Fibroblast of lung (primary cell): ENCODE data around the gene TMED4. TPM values are rescaled to one million over a fixed set of nuclear protein-coding genes. Genes with fewer than 3 reads are reported as not detected.

Experiments
- DNase-seq, 2 donors: peaks; one replicate each; pipeline versions ENCODE4 v3.0.0 to v3.0.0-alpha.2; 2010; ENCODE audit warnings: low read depth in 2 of 2
- H2AFZ ChIP-seq: 2 replicates; pipeline ENCODE4 v1.5.1; 2012; ENCODE audit warnings: low read length, control low read depth, inconsistent platforms
- H3K27ac ChIP-seq: 2 replicates; pipeline ENCODE4 v1.5.1; 2011; ENCODE audit warnings: low read length, control low read depth; ENCODE audit not compliant: insufficient read depth
- H3K27me3 ChIP-seq: 2 replicates; pipeline ENCODE4 v1.5.1; 2011; ENCODE audit warnings: mild to moderate bottlenecking, low read length; ENCODE audit not compliant: control insufficient read depth, insufficient read depth
- H3K36me3 ChIP-seq: 2 replicates; pipeline ENCODE4 v1.5.1; 2011; ENCODE audit warnings: low read length; ENCODE audit not compliant: control insufficient read depth, insufficient read depth
- H3K4me1 ChIP-seq: 2 replicates; pipeline ENCODE4 v1.5.1; 2011; ENCODE audit warnings: low read length; ENCODE audit not compliant: control insufficient read depth, insufficient read depth; ENCODE audit errors: extremely low read depth
- H3K4me2 ChIP-seq: 2 replicates; pipeline ENCODE4 v1.5.1; 2011; ENCODE audit warnings: low read length, control low read depth; ENCODE audit not compliant: insufficient read depth; ENCODE audit errors: extremely low read depth
- H3K4me3 ChIP-seq, 4 experiments: fragments of 200-600 bp in 1 of 4; sonication (generic) in 1 of 4; replicated peaks in 1 of 4; 2 replicates each; pipeline ENCODE4 v1.5.1; 2011 to 2016; ENCODE audit warnings: low read length in 4 of 4, low read depth in 3 of 4, mild to moderate bottlenecking in 3 of 4, control low read depth in 2 of 4, inconsistent platforms in 1 of 4, mixed read lengths in 1 of 4; ENCODE audit not compliant: insufficient read depth in 1 of 4; ENCODE audit errors: control extremely low read depth in 1 of 4
- H3K79me2 ChIP-seq: 2 replicates; pipeline ENCODE4 v1.5.1; 2012; ENCODE audit warnings: mild to moderate bottlenecking, low read length, inconsistent platforms; ENCODE audit not compliant: control insufficient read depth, insufficient read depth
- H3K9ac ChIP-seq: 2 replicates; pipeline ENCODE4 v1.5.1; 2011; ENCODE audit warnings: mild to moderate bottlenecking, low read length, control low read depth; ENCODE audit not compliant: insufficient read depth
- H3K9me3 ChIP-seq: 2 replicates; pipeline ENCODE4 v1.5.1; 2012; ENCODE audit warnings: low read depth, low read length; ENCODE audit not compliant: control insufficient read depth, insufficient read depth
- H4K20me1 ChIP-seq: 2 replicates; pipeline ENCODE4 v1.5.1; 2011; ENCODE audit warnings: low read length; ENCODE audit not compliant: control insufficient read depth, insufficient read depth; ENCODE audit errors: extremely low read depth
- CTCF ChIP-seq, 2 donors: IDR thresholded peaks in 1 of 2; conservative IDR thresholded peaks in 1 of 2; 1 replicate in 1 of 2; 2 replicates in 1 of 2; pipeline ENCODE4 v1.5.1; 2011 to 2012; ENCODE audit warnings: low read length in 2 of 2, control low read depth in 1 of 2, inconsistent platforms in 1 of 2, low read depth in 1 of 2, mild to moderate bottlenecking in 1 of 2
- EZH2 ChIP-seq: IDR thresholded peaks from 2 replicates; pipeline ENCODE4 v1.5.1; 2012; ENCODE audit warnings: low read length, control low read depth, mild to moderate bottlenecking; ENCODE audit errors: missing control alignments
- polyA plus RNA-seq, 2 donors: library from polyadenylated mRNA; depleted of rRNA in 1 of 2; stranded (reverse) in 1 of 2; unstranded in 1 of 2; fragments of >200 nt; gene quantifications; 2 replicates each; pipeline ENCODE4 v1.2.1, GENCODE V29; 2011 to 2012; ENCODE audit warnings: missing spikeins in 1 of 2
- total RNA-seq: library from RNA; depleted of rRNA; stranded (reverse); fragments of >200 nt; gene quantifications from 2 replicates; pipeline ENCODE4 v1.2.1, GENCODE V29; 2014

TMED4 gene
- total and polyA plus RNA-seq, 2 donors (not counting 1 experiment from before 2014, with no cell fraction given): 74.5 to 101 TPM

GRCh38 chr7:44624318-44624717, 42.3 kb upstream of the TMED4 start:
- Histone ChIP-seq H3K79me2 (peaks cover 46% of the 10 kb centered on the region), H3K9me3 (no peaks in the 10 kb centered on the region), H3K9ac (no peak overlapping the region), H3K27ac (no peak overlapping the region), H3K4me2 (no peak overlapping the region), H3K4me1 (peaks cover 6% of the 10 kb centered on the region), H3K36me3 (peaks cover 13% of the 10 kb centered on the region), H2AFZ (no peak overlapping the region), H4K20me1 (no peaks in the 10 kb centered on the region), H3K27me3 (no peaks in the 10 kb centered on the region), H3K4me3 (no peak overlapping the region)
- DNase-seq: no peak
- TF ChIP-seq EZH2 (no peak), CTCF (conservative IDR thresholded peaks at IDR 0.05 in 1 of 2, IDR thresholded peaks at IDR 0.05 in 1 of 2; ENCODE audit: low read depth in 1 of 2, low read length in 2 of 2) (no peak)

GRCh38 chr7:44622342-44623151, 40.5 kb upstream of the TMED4 start:
- Histone ChIP-seq H3K4me2 (peak overlapping the region; percentile 17), H4K20me1 (no peaks in the 10 kb centered on the region), H2AFZ (no peak overlapping the region), H3K27ac (no peak overlapping the region), H3K4me3 (no peak overlapping the region), H3K27me3 (no peaks in the 10 kb centered on the region), H3K9me3 (no peaks in the 10 kb centered on the region), H3K4me1 (peaks cover 11% of the 10 kb centered on the region), H3K9ac (no peak overlapping the region), H3K79me2 (peaks cover 60% of the 10 kb centered on the region), H3K36me3 (peaks cover 11% of the 10 kb centered on the region)
- TF ChIP-seq EZH2 (no peak), CTCF (conservative IDR thresholded peaks at IDR 0.05 in 1 of 2, IDR thresholded peaks at IDR 0.05 in 1 of 2; ENCODE audit: low read depth in 1 of 2, low read length in 2 of 2) (no peak)
- DNase-seq: peak; percentile 13 to 46

- Histone ChIP-seq H2AFZ (no peak overlapping the region), H3K4me2 (no peak overlapping the region), H3K9ac (no peak overlapping the region), H3K4me1 (peaks cover 15% of the 10 kb centered on the region), H3K27ac (peak overlapping the region; percentile 16), H3K36me3 (peaks cover 11% of the 10 kb centered on the region), H4K20me1 (no peaks in the 10 kb centered on the region), H3K79me2 (peaks cover 64% of the 10 kb centered on the region), H3K27me3 (no peaks in the 10 kb centered on the region), H3K9me3 (no peaks in the 10 kb centered on the region), H3K4me3 (no peak overlapping the region)
- no peak for DNase-seq
- TF ChIP-seq CTCF (conservative IDR thresholded peaks at IDR 0.05 in 1 of 2, IDR thresholded peaks at IDR 0.05 in 1 of 2; ENCODE audit: low read depth in 1 of 2, low read length in 2 of 2) (no peak), EZH2 (no peak)
Measured at GRCh38 chr7:44621750-44622103, 39.7 kb upstream of the TMED4 start.
